WTC11 (cell line): ENCODE results near the gene WDR5B. TPM values are rescaled to one million over a fixed set of nuclear protein-coding genes. Genes with fewer than 3 reads are reported as not detected.

ENCODE experiments used
- ATAC-seq: fragments of 200-7000 bp; cut with Tn5 transposase; 2 replicates; pipeline ENCODE4 v1.10.0; 2021; ENCODE audit warnings: mild to moderate bottlenecking, moderate library complexity
- CTCF ChIA-PET: fragments of 300-600 bp; sonication (Branson Sonifier 250); formaldehyde crosslinking; loops from one replicate; lab custom pipeline; 2021; ENCODE audit warnings: antibody characterized with exemption; lab: Charles Lee
- POLR2A ChIA-PET: fragments of 350-600 bp; sonication (Branson Sonifier 250); formaldehyde crosslinking; loops from one replicate; lab custom pipeline; 2021; ENCODE audit warnings: antibody characterized with exemption; lab: Charles Lee
- DNase-seq: peaks from one replicate; pipeline ENCODE4 v3.0.0; 2021; ENCODE audit warnings: low spot score
- H3K27ac Mint-ChIP-seq: 2 replicates; pipeline ENCODE4 v1.8.0; 2021; ENCODE audit warnings: mixed read lengths
- H3K27me3 Mint-ChIP-seq: 2 replicates; pipeline ENCODE4 v1.8.0; 2021; ENCODE audit warnings: low read depth, mild to moderate bottlenecking, moderate library complexity, mixed read lengths
- H3K36me3 Mint-ChIP-seq: 2 replicates; pipeline ENCODE4 v1.8.0; 2021; ENCODE audit warnings: mixed read lengths
- H3K4me1 Mint-ChIP-seq: 2 replicates; pipeline ENCODE4 v1.8.0; 2022; ENCODE audit warnings: mixed read lengths
- H3K4me3 Mint-ChIP-seq: 2 replicates; pipeline ENCODE4 v1.8.0; 2021; ENCODE audit warnings: mild to moderate bottlenecking, moderate library complexity, mixed read lengths
- H3K9me3 Mint-ChIP-seq: 2 replicates; pipeline ENCODE4 v1.8.0; 2021; ENCODE audit warnings: mixed read lengths
- ARID4B ChIP-seq: sonication (generic); formaldehyde crosslinking; IDR thresholded peaks from 2 replicates; pipeline ENCODE4 v1.8.0; 2023; ENCODE audit warnings: missing genetic modification reagents, mild to moderate bottlenecking, borderline replicate concordance
- CBFB ChIP-seq: sonication (generic); formaldehyde crosslinking; IDR thresholded peaks from 2 replicates; pipeline ENCODE4 v1.8.1; 2022; ENCODE audit warnings: mild to moderate bottlenecking, low read depth, missing genetic modification reagents
- CTCF ChIP-seq: fragments of 200-600 bp; IDR thresholded peaks from 2 replicates; pipeline ENCODE4 v1.8.0; 2022; ENCODE audit warnings: antibody characterized with exemption
- EMX1 ChIP-seq: fragments of 250-450 bp; sonication (Bioruptor Pico); IDR thresholded peaks from 2 replicates; pipeline ENCODE4 v1.8.0; 2021; ENCODE audit warnings: mild to moderate bottlenecking
- ERG ChIP-seq: fragments of 250-450 bp; sonication (Bioruptor Pico); IDR thresholded peaks from 2 replicates; pipeline ENCODE4 v1.8.0; 2021; ENCODE audit warnings: mild to moderate bottlenecking
- ESRRA ChIP-seq: sonication (generic); formaldehyde crosslinking; IDR thresholded peaks from 2 replicates; pipeline ENCODE4 v1.8.1; 2022; ENCODE audit warnings: mild to moderate bottlenecking, missing genetic modification reagents, borderline replicate concordance
- FOXJ3 ChIP-seq: sonication (generic); formaldehyde crosslinking; IDR thresholded peaks from 2 replicates; pipeline ENCODE4 v1.9.0; 2021; ENCODE audit warnings: missing genetic modification reagents, mild to moderate bottlenecking, borderline replicate concordance
- GRHL2 ChIP-seq: fragments of 250-450 bp; sonication (Bioruptor Pico); IDR thresholded peaks from 2 replicates; pipeline ENCODE4 v1.8.0; 2022; ENCODE audit warnings: mild to moderate bottlenecking, moderate library complexity; ENCODE audit not compliant: insufficient replicate concordance, severe bottlenecking
- IRF2 ChIP-seq: sonication (generic); formaldehyde crosslinking; IDR thresholded peaks from 2 replicates; pipeline ENCODE4 v1.8.0; 2022; ENCODE audit warnings: low read depth, missing genetic modification reagents, borderline replicate concordance
- MXD4 ChIP-seq: fragments of 250-450 bp; sonication (Bioruptor Pico); IDR thresholded peaks from 2 replicates; pipeline ENCODE4 v1.8.0; 2021; ENCODE audit warnings: mild to moderate bottlenecking, moderate library complexity, borderline replicate concordance
- SMAD4 ChIP-seq: sonication (generic); formaldehyde crosslinking; IDR thresholded peaks from 2 replicates; pipeline ENCODE4 v1.8.0; 2022; ENCODE audit warnings: mild to moderate bottlenecking, missing genetic modification reagents
- TEAD4 ChIP-seq: sonication (generic); formaldehyde crosslinking; IDR thresholded peaks from 2 replicates; pipeline ENCODE4 v1.8.0; 2022; ENCODE audit warnings: mild to moderate bottlenecking, missing genetic modification reagents
- USF2 ChIP-seq: sonication (generic); formaldehyde crosslinking; IDR thresholded peaks from 2 replicates; pipeline ENCODE4 v1.8.1; 2023; ENCODE audit warnings: mild to moderate bottlenecking, missing genetic modification reagents, moderate library complexity
- ZBTB43 ChIP-seq: sonication (generic); formaldehyde crosslinking; IDR thresholded peaks from 2 replicates; pipeline ENCODE4 v1.8.1; 2023; ENCODE audit warnings: mild to moderate bottlenecking, missing genetic modification reagents
- ZMAT4 ChIP-seq: fragments of 250-450 bp; sonication (Bioruptor Pico); IDR thresholded peaks from 2 replicates; pipeline ENCODE4 v1.9.0; 2021; ENCODE audit warnings: mild to moderate bottlenecking
- ZNF263 ChIP-seq: sonication (generic); formaldehyde crosslinking; IDR thresholded peaks from 2 replicates; pipeline ENCODE4 v1.8.1; 2022; ENCODE audit warnings: low read depth, mild to moderate bottlenecking, moderate library complexity, missing genetic modification reagents
- total RNA-seq: library from RNA; stranded (reverse); gene quantifications from 3 replicates; pipeline ENCODE4 v1.2.3, GENCODE V29; 2021
- TF ChIP-seq, protein P1 (sequence below): sonication (generic); formaldehyde crosslinking; IDR thresholded peaks from 2 replicates; pipeline ENCODE4 v1.8.0; 2023; ENCODE audit warnings: missing genetic modification reagents
- TF ChIP-seq, protein P2 (sequence below): fragments of 250-450 bp; sonication (Bioruptor Pico); IDR thresholded peaks from 2 replicates; pipeline ENCODE4 v2.1.2; 2022; ENCODE audit warnings: mild to moderate bottlenecking, moderate library complexity
- TF ChIP-seq, protein P3 (sequence below): sonication (generic); formaldehyde crosslinking; IDR thresholded peaks from 2 replicates; pipeline ENCODE4 v1.8.1; 2023; ENCODE audit warnings: mild to moderate bottlenecking, missing genetic modification reagents, borderline replicate concordance

The WDR5B gene
- total RNA-seq, 1 experiment from 2014 or later: 2.8 TPM

DNA sequence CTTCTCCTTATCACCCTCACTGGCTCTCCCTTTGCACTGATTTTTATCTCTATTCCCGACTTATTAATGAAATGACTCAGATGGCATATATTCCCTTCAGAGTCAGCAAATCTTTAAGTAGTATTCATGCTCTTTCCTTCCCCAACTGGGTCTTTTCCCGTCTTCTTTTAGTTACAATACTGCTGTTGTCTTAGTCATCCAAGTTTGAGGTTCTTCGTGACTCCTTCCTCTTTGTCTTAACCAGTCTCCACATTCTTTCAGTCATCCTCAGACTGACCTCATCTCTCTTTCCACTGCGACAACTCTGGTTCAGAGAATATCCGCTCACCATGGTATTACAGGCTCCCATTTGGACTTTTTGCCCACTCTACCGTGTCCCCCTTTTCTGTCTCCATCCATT lies 12.4 kb downstream of the WDR5B start:
- Mint-ChIP-seq H3K27me3 (no peaks in the 10 kb centered on the region), H3K9me3 (peaks cover 5% of the 10 kb centered on the region; the same call in 1 of the 2 replicates), H3K27ac (no peak overlapping the region), H3K4me3 (no peak overlapping the region), H3K36me3 (peaks cover 39% of the 10 kb centered on the region), H3K4me1 (no peaks in the 10 kb centered on the region)
- ChIA-PET POLR2A (no interaction called here), CTCF (no interaction called here)
- ATAC-seq (no peak), DNase-seq (no peak)
- no peak for TF ChIP-seq ARID4B (CRISPR knock-in tag)
- TF ChIP-seq ZNF263: no peak
- TF ChIP-seq, protein P1, sequence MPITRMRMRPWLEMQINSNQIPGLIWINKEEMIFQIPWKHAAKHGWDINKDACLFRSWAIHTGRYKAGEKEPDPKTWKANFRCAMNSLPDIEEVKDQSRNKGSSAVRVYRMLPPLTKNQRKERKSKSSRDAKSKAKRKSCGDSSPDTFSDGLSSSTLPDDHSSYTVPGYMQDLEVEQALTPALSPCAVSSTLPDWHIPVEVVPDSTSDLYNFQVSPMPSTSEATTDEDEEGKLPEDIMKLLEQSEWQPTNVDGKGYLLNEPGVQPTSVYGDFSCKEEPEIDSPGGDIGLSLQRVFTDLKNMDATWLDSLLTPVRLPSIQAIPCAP (CRISPR knock-in tag): no peak
- TF ChIP-seq CBFB: no peak
- TF ChIP-seq, protein P2, sequence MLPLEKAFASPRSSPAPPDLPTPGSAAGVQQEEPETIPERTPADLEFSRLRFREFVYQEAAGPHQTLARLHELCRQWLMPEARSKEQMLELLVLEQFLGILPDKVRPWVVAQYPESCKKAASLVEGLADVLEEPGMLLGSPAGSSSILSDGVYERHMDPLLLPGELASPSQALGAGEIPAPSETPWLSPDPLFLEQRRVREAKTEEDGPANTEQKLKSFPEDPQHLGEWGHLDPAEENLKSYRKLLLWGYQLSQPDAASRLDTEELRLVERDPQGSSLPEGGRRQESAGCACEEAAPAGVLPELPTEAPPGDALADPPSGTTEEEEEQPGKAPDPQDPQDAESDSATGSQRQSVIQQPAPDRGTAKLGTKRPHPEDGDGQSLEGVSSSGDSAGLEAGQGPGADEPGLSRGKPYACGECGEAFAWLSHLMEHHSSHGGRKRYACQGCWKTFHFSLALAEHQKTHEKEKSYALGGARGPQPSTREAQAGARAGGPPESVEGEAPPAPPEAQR (CRISPR knock-in tag): no peak
- no peak for TF ChIP-seq SMAD4 (CRISPR knock-in tag)
- no peak for TF ChIP-seq EMX1 (CRISPR knock-in tag)
- no peak for TF ChIP-seq ESRRA
- no peak for TF ChIP-seq TEAD4 (CRISPR knock-in tag)
- no peak for TF ChIP-seq USF2 (CRISPR knock-in tag)
- no peak for TF ChIP-seq GRHL2 (CRISPR knock-in tag)
- TF ChIP-seq CTCF: no peak
- TF ChIP-seq MXD4 (CRISPR knock-in tag): no peak
- TF ChIP-seq ZBTB43: no peak
- TF ChIP-seq, protein P3, sequence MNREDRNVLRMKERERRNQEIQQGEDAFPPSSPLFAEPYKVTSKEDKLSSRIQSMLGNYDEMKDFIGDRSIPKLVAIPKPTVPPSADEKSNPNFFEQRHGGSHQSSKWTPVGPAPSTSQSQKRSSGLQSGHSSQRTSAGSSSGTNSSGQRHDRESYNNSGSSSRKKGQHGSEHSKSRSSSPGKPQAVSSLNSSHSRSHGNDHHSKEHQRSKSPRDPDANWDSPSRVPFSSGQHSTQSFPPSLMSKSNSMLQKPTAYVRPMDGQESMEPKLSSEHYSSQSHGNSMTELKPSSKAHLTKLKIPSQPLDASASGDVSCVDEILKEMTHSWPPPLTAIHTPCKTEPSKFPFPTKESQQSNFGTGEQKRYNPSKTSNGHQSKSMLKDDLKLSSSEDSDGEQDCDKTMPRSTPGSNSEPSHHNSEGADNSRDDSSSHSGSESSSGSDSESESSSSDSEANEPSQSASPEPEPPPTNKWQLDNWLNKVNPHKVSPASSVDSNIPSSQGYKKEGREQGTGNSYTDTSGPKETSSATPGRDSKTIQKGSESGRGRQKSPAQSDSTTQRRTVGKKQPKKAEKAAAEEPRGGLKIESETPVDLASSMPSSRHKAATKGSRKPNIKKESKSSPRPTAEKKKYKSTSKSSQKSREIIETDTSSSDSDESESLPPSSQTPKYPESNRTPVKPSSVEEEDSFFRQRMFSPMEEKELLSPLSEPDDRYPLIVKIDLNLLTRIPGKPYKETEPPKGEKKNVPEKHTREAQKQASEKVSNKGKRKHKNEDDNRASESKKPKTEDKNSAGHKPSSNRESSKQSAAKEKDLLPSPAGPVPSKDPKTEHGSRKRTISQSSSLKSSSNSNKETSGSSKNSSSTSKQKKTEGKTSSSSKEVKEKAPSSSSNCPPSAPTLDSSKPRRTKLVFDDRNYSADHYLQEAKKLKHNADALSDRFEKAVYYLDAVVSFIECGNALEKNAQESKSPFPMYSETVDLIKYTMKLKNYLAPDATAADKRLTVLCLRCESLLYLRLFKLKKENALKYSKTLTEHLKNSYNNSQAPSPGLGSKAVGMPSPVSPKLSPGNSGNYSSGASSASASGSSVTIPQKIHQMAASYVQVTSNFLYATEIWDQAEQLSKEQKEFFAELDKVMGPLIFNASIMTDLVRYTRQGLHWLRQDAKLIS (CRISPR knock-in tag): no peak
- TF ChIP-seq ZMAT4 (CRISPR knock-in tag): no peak
- no peak for TF ChIP-seq ERG (CRISPR knock-in tag)
- TF ChIP-seq IRF2 (CRISPR knock-in tag): no peak
- TF ChIP-seq FOXJ3 (CRISPR knock-in tag): no peak
